GM10266 (cell line): ENCODE results near the gene SLC25A26.
A peak's percentile ranks its signal among the peaks of the same experiment; 100 is the strongest.
"Not testable (repeated sequence)": the region's sequence is repeated elsewhere in the genome, so short reads cannot be mapped to it uniquely, and the experiment has no call there.

Experiments used
- DNase-seq: peaks from one replicate; pipeline ENCODE4 v3.0.0; 2012; ENCODE audit errors: extremely low spot score
- TF ChIP-seq, protein P1 (sequence below): IDR thresholded peaks from 2 replicates; pipeline ENCODE4 v1.5.1; 2012; ENCODE audit warnings: mild to moderate bottlenecking, low read depth; ENCODE audit not compliant: control insufficient read depth, insufficient read depth; ENCODE audit errors: missing control alignments

SLC25A26 gene

DNA sequence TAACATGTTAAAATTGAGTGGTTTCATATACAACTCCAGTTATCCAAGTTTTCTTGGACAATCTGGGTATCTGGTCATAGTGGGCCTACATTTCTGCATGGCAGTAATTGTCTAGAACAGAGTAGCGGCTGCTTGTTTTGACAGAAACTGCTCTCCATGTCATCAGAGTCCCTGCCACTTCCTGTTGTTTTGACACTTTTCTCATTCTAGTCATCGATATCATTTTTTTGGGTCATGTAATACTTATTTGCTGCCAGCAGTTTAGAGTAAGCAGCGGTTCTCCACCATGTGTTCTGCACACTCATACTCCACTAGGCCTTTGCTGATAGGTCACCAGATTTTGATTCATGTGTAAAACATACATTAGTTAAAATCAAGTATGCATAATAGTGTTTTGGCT is 81.5 kb downstream of the SLC25A26 start:
- TF ChIP-seq, protein P1, sequence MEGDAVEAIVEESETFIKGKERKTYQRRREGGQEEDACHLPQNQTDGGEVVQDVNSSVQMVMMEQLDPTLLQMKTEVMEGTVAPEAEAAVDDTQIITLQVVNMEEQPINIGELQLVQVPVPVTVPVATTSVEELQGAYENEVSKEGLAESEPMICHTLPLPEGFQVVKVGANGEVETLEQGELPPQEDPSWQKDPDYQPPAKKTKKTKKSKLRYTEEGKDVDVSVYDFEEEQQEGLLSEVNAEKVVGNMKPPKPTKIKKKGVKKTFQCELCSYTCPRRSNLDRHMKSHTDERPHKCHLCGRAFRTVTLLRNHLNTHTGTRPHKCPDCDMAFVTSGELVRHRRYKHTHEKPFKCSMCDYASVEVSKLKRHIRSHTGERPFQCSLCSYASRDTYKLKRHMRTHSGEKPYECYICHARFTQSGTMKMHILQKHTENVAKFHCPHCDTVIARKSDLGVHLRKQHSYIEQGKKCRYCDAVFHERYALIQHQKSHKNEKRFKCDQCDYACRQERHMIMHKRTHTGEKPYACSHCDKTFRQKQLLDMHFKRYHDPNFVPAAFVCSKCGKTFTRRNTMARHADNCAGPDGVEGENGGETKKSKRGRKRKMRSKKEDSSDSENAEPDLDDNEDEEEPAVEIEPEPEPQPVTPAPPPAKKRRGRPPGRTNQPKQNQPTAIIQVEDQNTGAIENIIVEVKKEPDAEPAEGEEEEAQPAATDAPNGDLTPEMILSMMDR = no peak
- DNase-seq = no peak

DNA sequence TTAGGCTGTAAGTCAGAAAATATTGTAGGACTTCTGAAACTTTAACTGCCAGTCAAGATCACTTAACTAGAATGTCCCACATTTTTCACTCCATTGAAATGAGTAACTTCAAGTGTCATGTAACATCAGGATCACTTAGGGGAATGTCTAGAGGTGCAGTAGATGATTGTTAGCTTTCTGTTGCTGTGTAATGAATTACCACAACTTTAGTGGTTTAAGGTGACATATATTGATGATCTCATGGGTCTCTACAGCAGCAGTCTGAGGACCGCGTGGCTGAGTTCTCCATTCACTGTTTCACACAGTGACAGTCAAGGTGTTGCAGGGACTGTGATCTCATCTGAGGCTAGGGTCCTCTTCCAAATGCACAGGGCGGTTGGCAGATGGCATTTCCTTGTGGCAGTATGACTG is 82.7 kb downstream of the SLC25A26 start:
- DNase-seq = peak; percentile 22
- TF ChIP-seq, protein P1 = no peak

DNA sequence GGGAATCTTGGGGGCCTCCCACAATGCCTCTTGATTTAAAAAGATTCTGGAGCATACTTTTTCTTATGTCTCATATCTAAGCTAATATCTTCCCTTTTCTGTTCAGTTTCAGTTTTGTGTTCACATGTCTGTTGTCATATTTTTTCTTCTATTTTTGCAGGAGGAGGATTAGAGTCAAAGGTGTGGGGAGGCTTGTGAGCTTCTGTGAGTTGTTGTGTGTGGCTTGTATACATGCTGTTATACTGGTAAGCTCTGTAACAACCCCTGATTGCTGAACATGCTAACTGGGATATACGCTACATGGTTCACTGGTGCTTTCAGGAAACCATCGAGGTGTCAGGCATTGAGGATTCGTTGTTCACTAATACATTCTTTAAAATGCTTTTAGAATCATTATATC is 83.5 kb downstream of the SLC25A26 start:
- TF ChIP-seq, protein P1 = no peak
- no peak for DNase-seq

DNA sequence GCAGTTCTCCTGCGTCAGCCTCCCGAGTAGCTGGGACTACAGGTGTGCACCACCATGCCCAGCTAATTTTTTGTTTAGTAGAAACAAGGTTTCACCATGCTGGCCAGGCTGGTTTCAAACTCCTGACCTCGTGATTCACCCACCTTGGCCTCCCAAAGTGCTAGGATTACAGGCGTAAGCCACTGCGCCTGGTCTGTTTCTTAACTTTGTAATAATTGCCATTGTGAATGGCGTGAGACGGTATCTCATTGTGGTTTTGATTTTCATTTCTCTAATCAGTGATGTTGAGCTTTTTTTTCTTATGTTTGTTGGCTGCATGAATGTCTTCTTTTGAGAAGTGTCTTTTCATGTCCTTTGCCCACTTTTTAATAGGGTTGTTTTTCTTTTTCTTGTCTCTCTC is 85.3 kb downstream of the SLC25A26 start:
- DNase-seq = not testable (repeated sequence)

- not testable (repeated sequence) for DNase-seq
These were observed 86.2 kb downstream of the SLC25A26 start for GRCh38 chr3:66306991-66307390.

DNA sequence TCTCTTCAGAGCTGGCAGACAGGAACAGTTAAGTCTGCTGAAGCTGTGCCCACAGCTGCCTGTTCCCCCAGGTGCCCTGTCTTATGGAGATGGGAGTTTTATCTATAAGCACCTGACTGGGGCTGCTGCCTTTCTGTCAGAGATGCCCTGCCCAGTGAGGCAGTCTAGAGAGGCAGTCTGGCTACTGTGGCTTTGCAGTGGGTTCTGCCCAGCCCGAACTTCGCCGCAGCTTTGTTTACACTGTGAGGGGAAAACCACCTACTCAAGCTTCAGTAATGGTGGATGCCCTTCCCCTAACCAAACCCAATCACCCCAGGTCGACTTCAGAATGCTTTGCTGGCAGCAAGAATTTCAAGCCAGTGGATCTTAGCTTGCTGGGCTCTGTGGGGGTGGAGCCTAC is 91.2 kb downstream of the SLC25A26 start:
- TF ChIP-seq, protein P1 = no peak
- DNase-seq = no peak

- TF ChIP-seq, protein P1 = no peak
- DNase-seq = no peak
These were observed 93.7 kb downstream of the SLC25A26 start for GRCh38 chr3:66314455-66314854.

- TF ChIP-seq, protein P1 = no peak
- no peak for DNase-seq
These were observed 97.1 kb downstream of the SLC25A26 start for GRCh38 chr3:66317750-66318376.

- no peak for DNase-seq
- TF ChIP-seq, protein P1 = no peak
These were observed 99.6 kb downstream of the SLC25A26 start for GRCh38 chr3:66320390-66320789.
